Mucosa of descending colon (tissue), 3 donors: Measurements from ENCODE around the gene SHLD1. TPM values are rescaled to one million over a fixed set of nuclear protein-coding genes. Genes with fewer than 3 reads are reported as not detected.

Experiments used
- ATAC-seq: fragments of 200-7000 bp; cut with Tn5 transposase; one replicate; pipeline ENCODE4 v1.9.1; 2020; ENCODE audit warnings: mild to moderate bottlenecking, moderate library complexity
- DNase-seq, 3 donors: peaks; one replicate each; pipeline ENCODE4 v3.0.0-alpha.2; 2020
- H3K36me3 ChIP-seq: fragments of 200-600 bp; one replicate; pipeline ENCODE4 v1.8.0; 2021; ENCODE audit warnings: low read depth, mild to moderate bottlenecking
- H3K4me1 ChIP-seq: fragments of 200-600 bp; one replicate; pipeline ENCODE4 v1.8.0; 2021; ENCODE audit warnings: low read depth, mild to moderate bottlenecking
- H3K4me3 ChIP-seq: fragments of 200-600 bp; one replicate; pipeline ENCODE4 v1.8.0; 2021; ENCODE audit warnings: mild to moderate bottlenecking
- H3K9me3 ChIP-seq: fragments of 200-600 bp; one replicate; pipeline ENCODE4 v1.8.0; 2021; ENCODE audit warnings: mild to moderate bottlenecking
- CTCF ChIP-seq: fragments of 200-600 bp; IDR thresholded peaks from one replicate; pipeline ENCODE4 v1.8.0; 2022; ENCODE audit warnings: antibody characterized with exemption, mild to moderate bottlenecking
- intact Hi-C, 2 donors: fragments of 100-400 bp; cut with DNase I in 1 of 2; cut with micrococcal nuclease in 1 of 2; formaldehyde crosslinking; loops; one replicate each; pipeline versions ENCODE4 v1.11.0 to v1.11.1; 2022; cut with DNase I, micrococcal nuclease
- total RNA-seq, 3 donors: library from RNA; stranded (reverse); fragmentation: NEBNext Ultra II Directional in 2 of 3; extraction: Animal tissue kit (Norgen Biotek cat#: 25700) in 2 of 3; gene quantifications; one replicate each; pipeline versions ENCODE4 v1.2.1 to v1.2.4, GENCODE V29; 2021 to 2023
- donor health status: DM: no; HTN: no; CAD: no; lungs with moderate emphysema.
- donor health status: DM: no; HTN: no; CAD: no.
- donor health status: DM: no; HTN: yes; CAD: no.

SHLD1 gene
- total RNA-seq, 3 donors from 2014 or later = 7.5 to 8.3 (median 8.0) TPM

GRCh38 chr20:5825130-5825719 is 75.0 kb downstream of the SHLD1 start:
- ATAC-seq (no peak), DNase-seq (no peak)
- TF ChIP-seq CTCF = no peak
- intact Hi-C loops = no loop called here
- Histone ChIP-seq H3K4me1 (no peaks in the 10 kb centered on the region), H3K4me3 (no peak overlapping the region), H3K9me3 (no peaks in the 10 kb centered on the region), H3K36me3 (no peaks in the 10 kb centered on the region)

GRCh38 chr20:5827098-5827853 is 77.1 kb downstream of the SHLD1 start:
- Histone ChIP-seq H3K36me3 (no peaks in the 10 kb centered on the region), H3K4me1 (no peaks in the 10 kb centered on the region), H3K4me3 (no peak overlapping the region), H3K9me3 (no peaks in the 10 kb centered on the region)
- ATAC-seq = no peak
- no peak for TF ChIP-seq CTCF
- intact Hi-C loops = no loop called here
- DNase-seq = no peak

- no peak for ATAC-seq
- no peaks in the 10 kb centered on the region for H3K36me3 ChIP-seq
- H3K4me1 ChIP-seq = no peaks in the 10 kb centered on the region
- H3K9me3 ChIP-seq = no peaks in the 10 kb centered on the region
- no peak for DNase-seq
- H3K4me3 ChIP-seq = no peak overlapping the region
- intact Hi-C loops = no loop called here
- TF ChIP-seq CTCF = no peak
Observed at GRCh38 chr20:5827861-5828260, 77.7 kb downstream of the SHLD1 start.

GRCh38 chr20:5829241-5829809 is 79.1 kb downstream of the SHLD1 start:
- no peaks in the 10 kb centered on the region for H3K4me1 ChIP-seq
- no peaks in the 10 kb centered on the region for H3K36me3 ChIP-seq
- no peak for TF ChIP-seq CTCF
- intact Hi-C loops = no loop called here
- no peaks in the 10 kb centered on the region for H3K9me3 ChIP-seq
- no peak overlapping the region for H3K4me3 ChIP-seq
- DNase-seq (no peak), ATAC-seq (no peak)

- Histone ChIP-seq H3K4me1 (peaks cover 8% of the 10 kb centered on the region), H3K4me3 (no peak overlapping the region), H3K9me3 (no peaks in the 10 kb centered on the region), H3K36me3 (no peaks in the 10 kb centered on the region)
- no peak for TF ChIP-seq CTCF
- DNase-seq (no peak), ATAC-seq (no peak)
- intact Hi-C loops = no loop called here
Observed at GRCh38 chr20:5831539-5832237, 81.5 kb downstream of the SHLD1 start.
